ENCODE measurements around the gene TBC1D16. TPM values are rescaled to one million over a fixed set of nuclear protein-coding genes. Genes with fewer than 3 reads are reported as not detected.

TBC1D16 gene
- total and polyA plus RNA-seq, 2 experiments from 2014 or later: 24.5 to 38.1 TPM

DNA sequence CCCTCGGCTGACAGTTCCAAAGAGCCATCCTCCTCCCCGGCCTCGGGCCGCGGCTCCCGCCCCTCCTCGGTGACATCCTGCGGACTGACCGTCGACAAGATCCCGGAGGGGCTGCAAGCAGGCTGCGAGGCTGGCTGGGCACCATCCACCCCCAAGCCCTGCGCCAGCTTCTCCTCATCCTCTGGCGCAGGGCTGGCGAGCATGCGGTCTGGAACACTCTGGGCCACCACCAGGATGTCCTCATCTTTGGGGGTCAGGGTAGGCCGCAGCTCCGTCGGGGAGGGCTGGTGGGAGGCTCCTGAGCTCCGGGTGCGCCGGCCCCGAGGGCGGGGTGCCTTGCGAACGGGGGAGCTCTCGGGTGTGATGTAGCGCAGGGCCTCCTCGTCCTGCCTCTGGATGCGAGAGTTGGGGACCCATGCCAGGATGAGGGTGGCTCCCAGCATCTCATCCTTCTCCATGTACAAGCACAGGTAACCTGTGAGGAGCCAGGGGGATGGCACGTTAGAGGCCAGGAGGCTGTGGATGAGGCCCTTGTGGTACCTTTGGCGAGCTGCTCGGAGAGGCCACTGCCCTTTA is 25.3 kb downstream of the TBC1D16 start:
- 96% methylated on average over 28 of the region's 33 CpGs for WGBS (ENCODE audit: low lambda C conversion rate, missing lambda C conversion rate)
- Histone ChIP-seq H4K20me1 (ENCODE audit: insufficient read depth, poor library complexity, severe bottlenecking) (no peaks in the 10 kb centered on the region), H3K4me1 (ENCODE audit: insufficient read depth) (peaks cover 9% of the 10 kb centered on the region)

DNA sequence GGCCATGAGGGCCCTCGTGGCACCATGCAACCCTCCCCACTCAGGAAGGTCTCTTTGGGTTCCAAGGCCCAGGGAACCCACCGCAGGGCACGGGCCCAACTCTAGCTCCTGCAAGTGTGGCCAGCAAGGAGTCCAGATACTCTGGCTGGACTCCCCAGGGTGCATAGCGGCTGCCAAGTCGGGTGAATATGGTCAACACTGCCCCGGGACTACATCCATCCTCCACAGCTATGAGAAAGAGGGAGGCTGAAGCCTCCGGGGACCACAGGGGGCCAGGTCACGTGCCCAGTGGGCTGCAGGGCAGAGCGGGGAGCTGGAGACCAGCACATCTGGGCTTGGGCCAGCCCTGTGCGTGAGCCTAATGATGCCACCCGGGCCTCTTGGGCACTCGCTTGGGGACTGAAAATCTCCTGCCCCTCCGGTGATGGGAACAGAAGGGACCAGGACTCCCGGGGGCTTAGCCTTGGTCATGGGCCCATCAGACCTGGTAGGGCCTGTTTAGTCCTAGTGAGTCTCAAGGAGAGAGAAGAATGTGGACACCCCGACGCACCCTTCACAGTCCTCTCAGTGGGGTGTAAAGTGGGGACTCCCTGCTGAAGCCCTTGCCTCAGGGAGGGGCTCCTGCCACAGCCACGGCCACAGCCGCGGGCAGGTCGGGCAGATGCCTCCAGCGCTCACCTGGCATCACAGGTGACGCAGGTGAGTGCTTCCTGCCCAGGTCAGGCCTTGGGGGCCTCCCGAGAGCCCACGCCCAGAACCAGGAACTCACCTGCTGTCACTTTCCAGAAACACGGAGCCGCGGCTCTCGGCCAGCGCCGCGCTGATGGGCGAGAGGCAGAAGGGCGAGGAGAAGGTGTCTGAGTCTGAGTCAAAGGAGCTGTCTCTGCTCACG is 26.0 kb downstream of the TBC1D16 start:
- H2AFZ ChIP-seq: no peak overlapping the region
- no peaks in the 10 kb centered on the region for H3K36me3 ChIP-seq (replicated peaks; ENCODE audit: insufficient read depth, low read depth)
- H3K27me3 ChIP-seq: no peaks in the 10 kb centered on the region
- no peaks in the 10 kb centered on the region for H3K9me2 ChIP-seq (replicated peaks; ENCODE audit: insufficient read depth)
- peaks cover 17% of the 10 kb centered on the region for H3K79me2 ChIP-seq
- no peak for TF ChIP-seq EZH2 (IDR thresholded peaks at IDR 0.05; ENCODE audit: borderline replicate concordance)
- TF ChIP-seq, protein P1, sequence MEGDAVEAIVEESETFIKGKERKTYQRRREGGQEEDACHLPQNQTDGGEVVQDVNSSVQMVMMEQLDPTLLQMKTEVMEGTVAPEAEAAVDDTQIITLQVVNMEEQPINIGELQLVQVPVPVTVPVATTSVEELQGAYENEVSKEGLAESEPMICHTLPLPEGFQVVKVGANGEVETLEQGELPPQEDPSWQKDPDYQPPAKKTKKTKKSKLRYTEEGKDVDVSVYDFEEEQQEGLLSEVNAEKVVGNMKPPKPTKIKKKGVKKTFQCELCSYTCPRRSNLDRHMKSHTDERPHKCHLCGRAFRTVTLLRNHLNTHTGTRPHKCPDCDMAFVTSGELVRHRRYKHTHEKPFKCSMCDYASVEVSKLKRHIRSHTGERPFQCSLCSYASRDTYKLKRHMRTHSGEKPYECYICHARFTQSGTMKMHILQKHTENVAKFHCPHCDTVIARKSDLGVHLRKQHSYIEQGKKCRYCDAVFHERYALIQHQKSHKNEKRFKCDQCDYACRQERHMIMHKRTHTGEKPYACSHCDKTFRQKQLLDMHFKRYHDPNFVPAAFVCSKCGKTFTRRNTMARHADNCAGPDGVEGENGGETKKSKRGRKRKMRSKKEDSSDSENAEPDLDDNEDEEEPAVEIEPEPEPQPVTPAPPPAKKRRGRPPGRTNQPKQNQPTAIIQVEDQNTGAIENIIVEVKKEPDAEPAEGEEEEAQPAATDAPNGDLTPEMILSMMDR (IDR thresholded peaks at IDR 0.05; ENCODE audit: poor library complexity): no peak
- no peak for TF ChIP-seq EZH2phosphoT487 (IDR thresholded peaks at IDR 0.05; ENCODE audit: low read depth, severe bottlenecking, unreplicated experiment)
- no peak overlapping the region for H3K4me3 ChIP-seq
- no peaks in the 10 kb centered on the region for H4K20me1 ChIP-seq (ENCODE audit: insufficient read depth, poor library complexity, severe bottlenecking)
- no peak overlapping the region for H3K27ac ChIP-seq
- H3K4me2 ChIP-seq: no peak overlapping the region
- no peaks in the 10 kb centered on the region for H3K9me3 ChIP-seq (ENCODE audit: low read depth)
- H3K4me1 ChIP-seq (ENCODE audit: insufficient read depth): peaks cover 9% of the 10 kb centered on the region
- no peak for DNase-seq (ENCODE audit: low spot score)
- 95% methylated on average over 33 of the region's 34 CpGs for WGBS (ENCODE audit: low lambda C conversion rate, missing lambda C conversion rate)

More for the DNA sequence above, 25.3 kb downstream of the TBC1D16 start:
- TF ChIP-seq EZH2 (IDR thresholded peaks at IDR 0.05; ENCODE audit: borderline replicate concordance) (no peak), EZH2phosphoT487 (IDR thresholded peaks at IDR 0.05; ENCODE audit: low read depth, severe bottlenecking, unreplicated experiment) (no peak)
- TF ChIP-seq, protein P1 (IDR thresholded peaks at IDR 0.05; ENCODE audit: poor library complexity): no peak
- H3K36me3 ChIP-seq (replicated peaks; ENCODE audit: insufficient read depth, low read depth): no peaks in the 10 kb centered on the region
- DNase-seq (ENCODE audit: low spot score): no peak
- H3K27ac ChIP-seq: no peak overlapping the region
- no peak overlapping the region for H2AFZ ChIP-seq
- peaks cover 20% of the 10 kb centered on the region for H3K79me2 ChIP-seq
- no peaks in the 10 kb centered on the region for H3K27me3 ChIP-seq
- H3K9me2 ChIP-seq (replicated peaks; ENCODE audit: insufficient read depth): no peaks in the 10 kb centered on the region
- H3K9me3 ChIP-seq (ENCODE audit: low read depth): no peaks in the 10 kb centered on the region
- no peak overlapping the region for H3K4me2 ChIP-seq
- no peak overlapping the region for H3K4me3 ChIP-seq

DNA sequence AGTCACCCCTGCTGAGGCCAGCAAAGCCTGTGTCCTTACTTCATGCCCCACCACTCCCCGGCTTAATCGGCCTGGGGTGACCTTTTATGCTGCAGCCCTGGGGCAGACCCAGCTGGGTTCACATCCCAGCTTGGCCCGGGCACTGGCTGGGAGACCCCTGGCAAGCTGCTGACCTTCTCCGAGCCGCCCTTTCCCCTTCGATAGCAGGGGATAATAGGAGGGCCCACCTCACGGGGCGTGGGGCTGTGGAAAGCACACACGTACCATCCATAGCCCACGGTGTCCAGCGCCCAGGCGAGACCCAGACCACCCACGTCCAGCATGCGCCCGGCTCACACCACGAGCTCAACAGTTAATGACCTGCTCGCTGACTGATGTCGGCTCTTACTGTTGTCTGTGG is 26.8 kb downstream of the TBC1D16 start:
- Histone ChIP-seq H3K9me2 (replicated peaks; ENCODE audit: insufficient read depth) (no peaks in the 10 kb centered on the region), H3K4me2 (no peak overlapping the region), H3K9me3 (ENCODE audit: low read depth) (no peaks in the 10 kb centered on the region), H3K27ac (no peak overlapping the region), H3K27me3 (no peaks in the 10 kb centered on the region), H3K4me3 (no peak overlapping the region), H3K4me1 (ENCODE audit: insufficient read depth) (peaks cover 9% of the 10 kb centered on the region), H3K36me3 (replicated peaks; ENCODE audit: insufficient read depth, low read depth) (no peaks in the 10 kb centered on the region), H2AFZ (no peak overlapping the region), H4K20me1 (ENCODE audit: insufficient read depth, poor library complexity, severe bottlenecking) (no peaks in the 10 kb centered on the region), H3K79me2 (peaks cover 14% of the 10 kb centered on the region)
- WGBS (ENCODE audit: low lambda C conversion rate, missing lambda C conversion rate): 86% methylated on average over 17 of the region's 18 CpGs
- TF ChIP-seq, protein P1 (IDR thresholded peaks at IDR 0.05; ENCODE audit: poor library complexity): no peak
- TF ChIP-seq EZH2phosphoT487 (IDR thresholded peaks at IDR 0.05; ENCODE audit: low read depth, severe bottlenecking, unreplicated experiment) (no peak), EZH2 (IDR thresholded peaks at IDR 0.05; ENCODE audit: borderline replicate concordance) (no peak)
- DNase-seq (ENCODE audit: low spot score): no peak

Measured in hepatocyte (in vitro differentiated cells).